CD4-positive, alpha-beta T cell treated with Interleukin-17A for 1 hour (primary cell): ENCODE results near the gene ZSCAN23.
"Not testable (repeated sequence)": the region's sequence is repeated elsewhere in the genome, so short reads cannot be mapped to it uniquely, and the experiment has no call there.

ENCODE experiments used
- DNase-seq: peaks from one replicate; pipeline ENCODE4 v3.0.0-alpha.2; 2020

The ZSCAN23 gene

DNA sequence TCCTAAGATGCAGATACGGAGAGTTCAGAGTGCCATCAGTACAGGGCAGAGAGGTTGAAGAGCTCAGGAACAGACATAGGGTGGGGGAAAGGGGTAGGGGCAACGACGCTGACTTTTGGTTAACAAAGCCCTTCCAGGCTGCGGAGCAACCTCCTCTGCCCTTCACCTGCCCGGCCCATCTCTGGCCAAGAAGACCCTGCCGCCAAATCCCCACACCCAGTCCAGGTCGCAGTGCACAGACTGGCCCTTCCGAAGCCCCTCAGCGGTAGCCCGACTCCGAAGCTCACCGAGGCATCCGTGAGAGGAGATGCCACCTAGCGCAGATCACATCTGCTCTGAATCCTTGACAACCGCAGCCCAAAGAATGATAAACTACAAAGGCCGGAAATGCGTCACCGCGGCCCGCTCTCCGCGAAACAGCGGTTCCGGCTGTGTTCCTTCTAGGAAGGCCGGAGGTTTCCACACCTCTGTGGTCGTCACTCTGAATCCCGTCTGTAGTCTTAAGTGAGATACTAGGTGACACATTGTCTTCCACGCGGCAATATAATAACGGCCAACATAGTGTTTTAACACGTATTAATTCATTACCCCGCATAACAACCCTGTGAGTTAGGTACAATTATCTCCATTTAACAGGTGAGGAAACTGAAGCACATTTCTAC lies at the start of gene ZSCAN23:
ZSCAN23 (minus strand) TSS at position 380 of the 662 bp plus-strand sequence. CDS start 7,225 bp downstream, outside the sequence.
- peak; percentile 87 for DNase-seq

GRCh38 chr6:28491984-28492317 lies 48.7 kb upstream of the ZSCAN23 start:
- no peak for DNase-seq

GRCh38 chr6:28490205-28490890 lies 47.1 kb upstream of the ZSCAN23 start:
- no peak for DNase-seq

DNA sequence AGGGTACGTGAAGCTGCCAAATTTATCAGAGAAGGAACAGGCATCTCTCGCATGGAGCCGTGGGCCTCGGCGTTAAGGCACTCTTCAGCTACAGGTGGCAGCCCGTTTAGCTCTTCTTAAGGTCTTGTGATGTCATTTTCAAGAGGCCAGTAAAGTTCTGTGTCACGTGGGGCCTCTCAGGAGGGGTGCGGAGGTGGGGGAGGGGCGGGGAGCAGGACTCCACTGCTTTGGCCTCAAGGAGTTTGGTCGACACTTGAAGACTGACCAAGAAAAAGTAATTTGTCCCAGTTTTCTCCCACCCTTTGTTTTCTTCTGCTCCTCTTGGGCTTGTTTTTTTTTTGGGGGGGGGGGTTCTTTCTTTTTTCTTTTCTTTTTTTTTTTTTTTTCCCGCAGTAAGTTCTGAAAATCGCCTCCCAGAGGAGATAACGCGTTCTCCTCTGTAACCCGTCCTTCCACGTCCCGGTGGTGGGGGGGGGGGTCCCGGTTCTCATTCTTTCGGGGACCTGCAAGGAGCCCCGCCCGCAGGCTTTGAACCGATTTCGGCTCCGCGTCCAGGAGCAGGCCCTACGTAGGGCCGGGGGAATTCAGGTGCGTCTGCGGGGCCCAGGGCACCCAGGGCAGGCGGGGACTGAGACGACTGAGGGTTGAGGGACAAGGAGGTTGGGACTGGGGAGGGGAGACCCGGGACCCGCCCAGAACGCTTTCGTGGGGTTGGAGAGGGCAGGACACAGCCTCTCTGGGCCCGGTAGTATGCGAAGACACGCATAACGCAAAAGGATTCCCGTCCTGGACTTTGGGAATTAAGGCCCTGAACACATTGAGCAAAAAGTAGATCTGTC lies 46.3 kb upstream of the ZSCAN23 start:
- peak; percentile 38 for DNase-seq

GRCh38 chr6:28488916-28489365 lies 45.6 kb upstream of the ZSCAN23 start:
- peak; percentile 31 for DNase-seq

DNA sequence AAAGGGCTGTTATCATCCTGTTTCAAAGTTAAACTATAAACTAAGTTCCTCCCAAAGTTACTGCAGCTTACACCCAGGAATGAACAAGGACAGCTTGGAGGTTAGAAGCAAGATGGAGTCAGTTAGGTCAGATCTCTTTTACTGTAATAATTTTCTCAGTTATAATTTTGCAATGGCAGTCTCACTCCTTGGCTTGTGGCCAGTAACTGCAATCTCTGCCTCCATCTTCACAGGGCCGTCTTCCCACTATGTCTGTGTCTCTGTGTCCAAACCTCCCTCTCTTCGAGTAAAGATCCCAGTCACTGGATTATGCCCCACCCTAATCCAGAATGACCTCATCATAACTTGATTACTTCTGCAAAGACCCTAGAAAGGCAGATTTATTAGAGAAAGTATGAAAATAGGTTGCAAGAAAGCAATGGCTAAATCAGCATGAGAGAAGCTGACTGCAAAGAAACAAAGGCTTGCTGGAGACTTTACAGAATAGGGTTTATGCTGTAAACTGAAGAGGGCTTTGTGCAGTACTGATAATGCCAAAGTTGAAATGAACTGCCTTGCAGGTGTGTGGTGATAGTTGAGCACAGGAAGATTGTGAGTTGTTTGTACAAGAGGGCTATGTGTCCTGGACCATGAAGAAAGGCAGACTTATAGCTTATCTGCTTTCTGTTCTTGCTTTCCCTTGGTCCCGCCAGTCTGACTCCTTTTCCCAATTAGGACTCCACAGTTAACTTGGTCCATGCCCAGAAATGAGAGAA lies 43.9 kb upstream of the ZSCAN23 start:
- DNase-seq = no peak

DNA sequence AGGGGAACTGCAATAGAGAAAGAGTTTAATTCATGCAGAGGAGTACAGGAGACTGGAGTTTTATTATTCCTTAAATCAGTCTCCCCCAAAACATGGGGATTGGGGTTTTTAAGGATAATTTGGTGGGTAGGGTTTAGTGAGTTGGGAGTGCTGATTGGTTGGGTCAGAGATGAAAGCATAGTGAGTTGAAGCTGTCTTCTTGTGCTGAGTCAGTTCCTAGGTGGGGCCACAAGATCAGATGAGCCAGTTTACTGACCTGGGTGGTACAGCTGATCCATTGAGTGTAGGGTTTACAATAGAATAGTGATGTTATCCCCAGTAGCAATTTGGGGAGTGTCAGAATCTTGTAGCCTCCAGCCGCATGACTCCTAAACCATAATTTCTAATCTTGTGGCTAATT lies 43.2 kb upstream of the ZSCAN23 start:
- no peak for DNase-seq

GRCh38 chr6:28485482-28485881 lies 42.2 kb upstream of the ZSCAN23 start:
- DNase-seq = no peak

DNA sequence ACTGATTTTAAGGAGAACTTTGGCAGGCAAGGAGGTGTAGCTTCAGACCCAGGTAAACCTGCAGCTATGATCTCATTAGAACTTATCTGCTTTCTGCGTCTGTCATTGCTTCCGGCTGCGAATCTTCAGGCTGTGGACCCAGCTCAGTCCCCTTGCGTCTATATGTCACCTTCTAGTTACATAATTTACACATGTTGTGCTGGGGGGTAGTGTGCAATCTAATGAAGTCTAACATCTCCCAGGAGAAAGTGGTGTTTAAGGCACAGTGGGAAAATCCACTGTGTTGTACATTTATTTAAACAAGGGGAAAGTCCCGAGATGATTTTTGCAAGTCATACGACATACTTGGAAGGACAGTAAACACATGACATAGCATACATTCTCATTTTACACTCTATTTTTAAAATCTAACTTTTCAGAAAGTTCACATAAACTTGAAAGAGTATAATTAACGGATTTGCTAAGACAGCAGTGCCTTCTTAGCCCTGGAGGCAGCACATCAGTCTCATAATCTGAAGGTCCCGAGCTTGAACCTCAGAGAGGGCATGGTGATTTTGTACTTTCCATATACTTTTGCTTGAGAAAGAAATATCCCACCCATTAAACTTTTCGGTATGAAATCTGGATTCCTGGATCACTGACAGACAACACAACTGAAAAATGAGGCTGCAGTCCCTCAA lies 37.1 kb upstream of the ZSCAN23 start:
- no peak for DNase-seq

DNA sequence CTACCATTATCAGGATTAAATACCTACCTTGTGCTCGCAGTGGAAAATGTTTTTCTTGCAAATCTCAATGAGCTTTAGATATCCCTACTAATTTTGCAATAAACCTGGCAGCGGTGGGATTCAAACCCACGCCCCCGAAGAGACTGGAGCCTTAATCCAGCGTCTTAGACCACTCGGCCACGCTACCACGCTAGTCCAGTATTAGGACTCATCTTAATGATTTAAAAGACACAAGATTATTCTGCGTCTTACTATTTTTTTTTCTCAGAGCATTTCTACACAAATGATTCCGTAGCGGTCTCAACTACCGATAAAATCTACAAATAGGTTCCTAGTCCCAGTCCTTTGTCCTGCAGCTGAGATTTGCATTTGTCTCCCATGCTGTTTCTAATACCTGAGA lies 35.2 kb upstream of the ZSCAN23 start:
- DNase-seq = no peak

- peak; percentile 21 for DNase-seq
Measured at GRCh38 chr6:28474441-28475219, 31.3 kb upstream of the ZSCAN23 start.

- not testable (repeated sequence) for DNase-seq
Measured at GRCh38 chr6:28469153-28469745, 26.0 kb upstream of the ZSCAN23 start.

- DNase-seq = no peak
Measured at GRCh38 chr6:28468056-28468455, 24.8 kb upstream of the ZSCAN23 start.

DNA sequence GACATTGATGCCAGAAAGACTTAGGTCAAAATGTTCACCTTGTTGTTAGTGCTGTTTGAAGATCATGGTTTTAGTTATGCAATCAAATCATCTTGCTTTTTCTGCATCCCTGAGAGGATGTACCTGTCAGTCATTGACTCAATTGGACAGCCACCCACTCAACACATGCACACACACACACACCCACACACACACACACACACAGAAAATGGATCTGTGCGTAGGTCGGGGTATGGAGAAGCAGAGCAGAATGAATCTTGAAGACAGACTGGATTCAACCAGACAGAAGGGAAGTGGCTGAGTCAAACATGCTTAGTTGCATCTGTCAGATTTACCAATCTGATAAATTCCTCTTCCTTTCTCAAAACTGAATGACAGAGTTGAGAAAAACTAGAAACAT lies 19.1 kb upstream of the ZSCAN23 start:
- DNase-seq = no peak

DNA sequence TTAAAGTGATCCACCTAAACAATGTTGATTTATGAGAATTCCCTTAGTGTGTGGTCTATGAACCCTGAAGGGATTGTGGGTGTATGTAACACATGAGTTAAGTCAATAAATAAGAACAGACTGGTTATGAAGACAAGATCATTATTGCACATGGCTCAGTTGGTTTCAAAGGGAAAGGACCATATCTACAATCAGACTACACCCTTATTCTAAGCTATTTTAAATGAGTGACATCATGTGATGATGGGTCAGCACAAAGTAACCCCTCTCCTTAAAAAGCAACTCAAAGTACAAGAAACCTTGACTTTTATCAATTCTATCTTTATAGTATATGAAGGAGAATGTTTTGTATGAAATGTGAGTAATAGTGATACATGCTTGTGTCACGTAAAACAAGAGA lies 15.3 kb upstream of the ZSCAN23 start:
- DNase-seq = no peak

GRCh38 chr6:28449056-28449455 lies 5.8 kb upstream of the ZSCAN23 start:
- DNase-seq = peak; percentile 38

GRCh38 chr6:28447512-28447906 lies 4.2 kb upstream of the ZSCAN23 start:
- DNase-seq = not testable (repeated sequence)

GRCh38 chr6:28446818-28447511 lies 3.7 kb upstream of the ZSCAN23 start:
- no peak for DNase-seq

DNA sequence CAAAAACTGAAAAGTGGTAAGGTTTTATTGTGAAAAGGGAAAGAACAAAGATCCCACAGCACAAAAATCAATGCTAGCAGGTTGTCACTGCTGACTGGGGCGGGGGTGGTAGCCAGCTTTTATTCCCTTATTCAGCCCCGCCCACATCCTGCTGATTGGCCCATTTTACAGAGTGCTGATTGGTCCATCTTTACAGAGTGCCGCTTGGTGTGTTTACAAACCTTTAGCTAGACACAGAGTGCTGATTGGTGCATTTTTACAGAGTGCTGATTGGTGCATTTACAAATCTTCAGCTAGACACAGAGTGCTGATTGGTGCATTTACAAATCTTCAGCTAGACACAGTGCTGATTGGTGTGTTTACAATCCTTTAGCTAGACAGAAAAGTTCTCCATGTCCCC lies 1.5 kb upstream of the ZSCAN23 start:
- not testable (repeated sequence) for DNase-seq

- no peak for DNase-seq
Measured at GRCh38 chr6:28442586-28442985, 705 bp downstream of the ZSCAN23 start.

DNA sequence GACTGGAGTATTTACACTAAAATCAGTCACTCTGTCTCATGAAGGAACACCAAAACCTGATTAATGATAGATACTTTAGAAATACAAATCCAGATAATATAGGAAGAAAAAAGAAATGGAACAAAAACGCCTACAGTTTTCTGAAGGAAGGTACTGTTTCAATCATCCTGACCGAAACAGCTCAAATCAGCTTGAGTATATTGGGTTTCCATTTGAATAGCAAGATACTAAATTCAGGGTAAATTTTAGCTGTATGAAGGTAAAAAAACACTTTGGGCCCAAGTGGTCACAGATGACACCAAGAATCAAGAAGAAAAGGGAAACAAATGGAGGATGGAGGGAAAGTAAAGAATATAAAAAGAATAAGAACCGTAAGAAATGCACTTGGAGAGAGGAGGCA lies 6.9 kb downstream of the ZSCAN23 start:
- no peak for DNase-seq
